Choroid plexus epithelial cell (primary cell): ENCODE results near the gene ADK.
"Not testable (repeated sequence)": the region's sequence is repeated elsewhere in the genome, so short reads cannot be mapped to it uniquely, and the experiment has no call there.

Source experiments
- DNase-seq: peaks from one replicate; pipeline ENCODE4 v3.0.0-alpha.2; 2010; ENCODE audit warnings: low read depth
- H3K4me3 ChIP-seq: 2 replicates; pipeline ENCODE4 v1.5.1; 2011; ENCODE audit warnings: low read depth, mild to moderate bottlenecking, control low read depth, low read length, moderate library complexity
- CTCF ChIP-seq: conservative IDR thresholded peaks from 2 replicates; pipeline ENCODE4 v1.5.1; 2011; ENCODE audit warnings: low read depth, mild to moderate bottlenecking, control low read depth, inconsistent platforms, low read length, moderate library complexity

The ADK gene

GRCh38 chr10:74139981-74140380, 11.0 kb upstream of the ADK start:
- H3K4me3 ChIP-seq, result no peak overlapping the region
- no peak for DNase-seq
- TF ChIP-seq CTCF, result no peak

- no peak for DNase-seq
- H3K4me3 ChIP-seq, result no peak overlapping the region
- TF ChIP-seq CTCF, result no peak
Measured at GRCh38 chr10:74140553-74140952, 10.5 kb upstream of the ADK start.

GRCh38 chr10:74145133-74145532, 5.9 kb upstream of the ADK start:
- TF ChIP-seq CTCF, result no peak
- DNase-seq, result peak; percentile 90
- H3K4me3 ChIP-seq, result no peak overlapping the region

GRCh38 chr10:74146980-74147379, 4.0 kb upstream of the ADK start:
- not testable (repeated sequence) for H3K4me3 ChIP-seq, DNase-seq

- no peak for DNase-seq
- H3K4me3 ChIP-seq, result peak within 1 kb of the TSS; percentile 100
- TF ChIP-seq CTCF, result no peak
Measured at GRCh38 chr10:74150204-74150989, 624 bp upstream of the ADK start, which contains the start of gene AP3M1. Gene AP3M1 (minus strand): TSS chr10:74150828. CDS start chr10:74138379, 12,449 bp downstream.

- H3K4me3 ChIP-seq, result peak overlapping the region; percentile 100
- DNase-seq, result no peak
- no peak for TF ChIP-seq CTCF
Measured at GRCh38 chr10:74151879-74152722, 1.1 kb downstream of the ADK start.

- no peak overlapping the region for H3K4me3 ChIP-seq
- DNase-seq, result peak; percentile 93
- peak; percentile 73 for TF ChIP-seq CTCF
Measured at GRCh38 chr10:74153123-74153522, 2.1 kb downstream of the ADK start.
